Measurements from ENCODE around the gene OTOP3. TPM values are rescaled to one million over a fixed set of nuclear protein-coding genes. Genes with fewer than 3 reads are reported as not detected.

The OTOP3 gene
- total and polyA plus RNA-seq, 2 of the 4 experiments (the other 2 are of a cell fraction): not detected

DNA sequence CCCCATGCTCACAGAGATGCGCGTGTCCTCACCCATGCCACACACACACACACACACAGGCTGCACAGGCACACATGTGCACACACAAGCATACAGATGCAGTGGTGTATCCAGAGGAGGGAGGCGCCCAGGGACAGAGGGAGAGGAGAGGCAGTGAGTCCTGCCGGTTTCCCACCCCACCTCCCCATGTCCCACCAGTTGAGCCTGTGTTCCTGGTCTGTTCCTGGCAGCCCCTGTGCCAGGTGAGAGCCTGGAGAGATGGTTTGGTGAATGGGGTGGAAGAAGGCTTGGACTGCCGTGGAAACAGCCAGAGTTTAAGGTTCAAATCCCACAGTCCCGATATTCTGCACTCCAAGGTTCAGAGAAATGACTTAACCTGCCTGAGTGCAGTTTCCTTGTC, 32.0 kb upstream of the OTOP3 start:
- CTCF ChIA-PET: no interaction called here

More for the DNA sequence above, 32.0 kb upstream of the OTOP3 start:
- WGBS, 2 experiments (ENCODE audit: extremely low coverage in 2 of 2, insufficient read length in 1 of 2): no CpG with 5 or more reads among the region's 6 CpGs
- H2BK5ac ChIP-seq (ENCODE audit: low read depth, low read length, poor library complexity, severe bottlenecking): no peak overlapping the region
- no peak overlapping the region for H3K14ac ChIP-seq (replicated peaks; ENCODE audit: low read depth, low read length)
- H3K27me3 ChIP-seq (ENCODE audit: control insufficient read depth, insufficient read depth, low read length): peaks cover 36% of the 10 kb centered on the region
- H3K23ac ChIP-seq (ENCODE audit: low read depth, low read length): no peak overlapping the region
- H3K36me3 ChIP-seq (ENCODE audit: control insufficient read depth, insufficient read depth, low read length): no peaks in the 10 kb centered on the region
- no peak overlapping the region for H3K56ac ChIP-seq (ENCODE audit: extremely low read depth, insufficient read depth, low read length)
- no peaks in the 10 kb centered on the region for H4K20me1 ChIP-seq (ENCODE audit: insufficient read depth, low read length)
- H3K9me1 ChIP-seq (ENCODE audit: insufficient read depth, low read length): no peaks in the 10 kb centered on the region
- no TSS peak for BruUV-seq (replicated peaks)
- H3K18ac ChIP-seq (ENCODE audit: low read depth, low read length): no peak overlapping the region
- intact Hi-C loops (cut with micrococcal nuclease) (no loop called here), dilution Hi-C loops (cut with HindIII; ENCODE audit: low sequenced_read_pairs, unreplicated experiment) (no loop called here), in situ Hi-C loops (cut with MboI; ENCODE audit: low sequenced_read_pairs) (no loop called here)
- ATAC-seq (ENCODE audit: low read depth) (no peak), DNase-seq (no peak)
- no peak overlapping the region for H3K4ac ChIP-seq (ENCODE audit: low read depth, low read length)
- no peaks in the 10 kb centered on the region for H3K79me1 ChIP-seq (ENCODE audit: low read depth in 1 of 2, low read length in 2 of 2)
- H2AFZ ChIP-seq (replicated peaks; ENCODE audit: low read length, poor library complexity): no peak overlapping the region
- no peak overlapping the region for H3K9ac ChIP-seq (ENCODE audit: low read depth, low read length)
- no peak overlapping the region for H2BK20ac ChIP-seq (ENCODE audit: low read depth, low read length)
- H3K4me3 ChIP-seq (ENCODE audit: insufficient read depth, low read depth, low read length): no peak overlapping the region
- no peak overlapping the region for H4K5ac ChIP-seq (ENCODE audit: low read depth, low read length)
- H3K27ac ChIP-seq (ENCODE audit: insufficient read depth, low read length): no peak overlapping the region
- no peak overlapping the region for H2AK5ac ChIP-seq (ENCODE audit: low read depth, low read length)
- TF ChIP-seq SMC3 (IDR thresholded peaks at IDR 0.05; ENCODE audit: low read depth, low read length) (no peak), CHD1 (IDR thresholded peaks at IDR 0.05; ENCODE audit: low read depth, low read length) (no peak), MXI1 (IDR thresholded peaks at IDR 0.05; ENCODE audit: borderline replicate concordance, low read depth, low read length) (no peak), RFX5 (IDR thresholded peaks at IDR 0.05; ENCODE audit: low read depth, low read length) (no peak), RAD21 (IDR thresholded peaks at IDR 0.05; ENCODE audit: low read length) (no peak), CEBPB (IDR thresholded peaks at IDR 0.05; ENCODE audit: low read depth, low read length) (no peak), MAZ (IDR thresholded peaks at IDR 0.05; ENCODE audit: borderline replicate concordance, low read depth, low read length) (no peak), NFE2L2 (IDR thresholded peaks at IDR 0.05; ENCODE audit: low read depth, low read length) (no peak), RCOR1 (IDR thresholded peaks at IDR 0.05; ENCODE audit: insufficient replicate concordance, low read length) (no peak), FOS (IDR thresholded peaks at IDR 0.05; ENCODE audit: low read depth, low read length) (no peak), POLR2A (IDR thresholded peaks at IDR 0.05; ENCODE audit: low read depth, low read length) (no peak), MAFK (IDR thresholded peaks at IDR 0.05; ENCODE audit: low read depth, low read length) (no peak), BHLHE40 (IDR thresholded peaks at IDR 0.05; ENCODE audit: low read depth, low read length) (no peak)
- TF ChIP-seq, protein P1, sequence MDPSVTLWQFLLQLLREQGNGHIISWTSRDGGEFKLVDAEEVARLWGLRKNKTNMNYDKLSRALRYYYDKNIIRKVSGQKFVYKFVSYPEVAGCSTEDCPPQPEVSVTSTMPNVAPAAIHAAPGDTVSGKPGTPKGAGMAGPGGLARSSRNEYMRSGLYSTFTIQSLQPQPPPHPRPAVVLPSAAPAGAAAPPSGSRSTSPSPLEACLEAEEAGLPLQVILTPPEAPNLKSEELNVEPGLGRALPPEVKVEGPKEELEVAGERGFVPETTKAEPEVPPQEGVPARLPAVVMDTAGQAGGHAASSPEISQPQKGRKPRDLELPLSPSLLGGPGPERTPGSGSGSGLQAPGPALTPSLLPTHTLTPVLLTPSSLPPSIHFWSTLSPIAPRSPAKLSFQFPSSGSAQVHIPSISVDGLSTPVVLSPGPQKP (IDR thresholded peaks at IDR 0.05; ENCODE audit: borderline replicate concordance, low read depth, low read length): no peak
- TF ChIP-seq, protein P2, sequence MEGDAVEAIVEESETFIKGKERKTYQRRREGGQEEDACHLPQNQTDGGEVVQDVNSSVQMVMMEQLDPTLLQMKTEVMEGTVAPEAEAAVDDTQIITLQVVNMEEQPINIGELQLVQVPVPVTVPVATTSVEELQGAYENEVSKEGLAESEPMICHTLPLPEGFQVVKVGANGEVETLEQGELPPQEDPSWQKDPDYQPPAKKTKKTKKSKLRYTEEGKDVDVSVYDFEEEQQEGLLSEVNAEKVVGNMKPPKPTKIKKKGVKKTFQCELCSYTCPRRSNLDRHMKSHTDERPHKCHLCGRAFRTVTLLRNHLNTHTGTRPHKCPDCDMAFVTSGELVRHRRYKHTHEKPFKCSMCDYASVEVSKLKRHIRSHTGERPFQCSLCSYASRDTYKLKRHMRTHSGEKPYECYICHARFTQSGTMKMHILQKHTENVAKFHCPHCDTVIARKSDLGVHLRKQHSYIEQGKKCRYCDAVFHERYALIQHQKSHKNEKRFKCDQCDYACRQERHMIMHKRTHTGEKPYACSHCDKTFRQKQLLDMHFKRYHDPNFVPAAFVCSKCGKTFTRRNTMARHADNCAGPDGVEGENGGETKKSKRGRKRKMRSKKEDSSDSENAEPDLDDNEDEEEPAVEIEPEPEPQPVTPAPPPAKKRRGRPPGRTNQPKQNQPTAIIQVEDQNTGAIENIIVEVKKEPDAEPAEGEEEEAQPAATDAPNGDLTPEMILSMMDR (conservative IDR thresholded peaks at IDR 0.05; ENCODE audit: low read depth, low read length): no peak
- TF ChIP-seq, protein P3, sequence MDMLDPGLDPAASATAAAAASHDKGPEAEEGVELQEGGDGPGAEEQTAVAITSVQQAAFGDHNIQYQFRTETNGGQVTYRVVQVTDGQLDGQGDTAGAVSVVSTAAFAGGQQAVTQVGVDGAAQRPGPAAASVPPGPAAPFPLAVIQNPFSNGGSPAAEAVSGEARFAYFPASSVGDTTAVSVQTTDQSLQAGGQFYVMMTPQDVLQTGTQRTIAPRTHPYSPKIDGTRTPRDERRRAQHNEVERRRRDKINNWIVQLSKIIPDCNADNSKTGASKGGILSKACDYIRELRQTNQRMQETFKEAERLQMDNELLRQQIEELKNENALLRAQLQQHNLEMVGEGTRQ (IDR thresholded peaks at IDR 0.05; ENCODE audit: low read depth, low read length): no peak
- H4K8ac ChIP-seq (ENCODE audit: low read depth in 2 of 2, low read length in 2 of 2): no peak overlapping the region
- POLR2A ChIA-PET (ENCODE audit: unreplicated experiment): no interaction called here
- H2BK15ac ChIP-seq (ENCODE audit: low read depth, low read length): no peak overlapping the region
- no peak overlapping the region for H3K4me2 ChIP-seq (ENCODE audit: low read depth, low read length)
- no peak overlapping the region for H4K91ac ChIP-seq (ENCODE audit: insufficient read depth, low read depth, low read length)
- no peak overlapping the region for H2BK120ac ChIP-seq (ENCODE audit: low read depth, low read length)
- no peaks in the 10 kb centered on the region for H3K4me1 ChIP-seq (ENCODE audit: control insufficient read depth, insufficient read depth, low read length)
- H2AK9ac ChIP-seq (replicated peaks; ENCODE audit: low read depth, low read length, poor library complexity): no peak overlapping the region
- no peaks in the 10 kb centered on the region for H3K9me3 ChIP-seq (ENCODE audit: control insufficient read depth, insufficient read depth, low read length)
